Breast epithelium (tissue), 4 donors: ENCODE results near the gene FIZ1. TPM values are rescaled to one million over a fixed set of nuclear protein-coding genes. Genes with fewer than 3 reads are reported as not detected.

Experiments
- DNase-seq, 2 donors: peaks; one replicate each; pipeline ENCODE4 v3.0.0-alpha.2; 2019; ENCODE audit warnings: low spot score in 2 of 2
- H3K27ac ChIP-seq, 2 donors: fragments of 200-600 bp; sonication (generic) in 1 of 2; one replicate each; pipeline ENCODE4 v1.5.1; 2016 to 2019; ENCODE audit warnings: mild to moderate bottlenecking in 1 of 2
- H3K27me3 ChIP-seq, 2 donors: fragments of 200-600 bp; sonication (generic) in 1 of 2; one replicate each; pipeline versions ENCODE4 v1.5.1 to v1.6.0; 2017 to 2019; ENCODE audit warnings: control low read depth in 1 of 2, mild to moderate bottlenecking in 1 of 2
- H3K36me3 ChIP-seq: fragments of 200-600 bp; one replicate; pipeline ENCODE4 v1.5.1; 2019
- H3K4me1 ChIP-seq, 2 donors: fragments of 200-600 bp; sonication (generic); one replicate each; pipeline ENCODE4 v1.5.1; 2016 to 2019; ENCODE audit warnings: control low read depth in 1 of 2
- H3K4me3 ChIP-seq, 3 donors: fragments of 200-600 bp; sonication (generic); 1 replicate in 2 of 3; 2 replicates in 1 of 3; pipeline ENCODE4 v1.5.1; 2016 to 2019; ENCODE audit warnings: mild to moderate bottlenecking in 3 of 3, moderate library complexity in 2 of 3
- H3K9me3 ChIP-seq, 2 donors: fragments of 200-600 bp; sonication (generic) in 1 of 2; one replicate each; pipeline ENCODE4 v1.5.1; 2016 to 2019; ENCODE audit warnings: control low read depth in 1 of 2
- CTCF ChIP-seq, 3 donors: fragments of 450-650 bp; IDR thresholded peaks; one replicate each; pipeline ENCODE4 v1.5.1; 2016 to 2017; ENCODE audit warnings: antibody characterized with exemption in 3 of 3, mild to moderate bottlenecking in 3 of 3, moderate library complexity in 3 of 3
- POLR2A ChIP-seq: fragments of 450-650 bp; IDR thresholded peaks from one replicate; pipeline ENCODE4 v1.6.1; 2016; ENCODE audit warnings: antibody characterized with exemption, mild to moderate bottlenecking, moderate library complexity
- POLR2AphosphoS5 ChIP-seq, 3 donors: sonication (generic); formaldehyde crosslinking; IDR thresholded peaks; one replicate each; pipeline ENCODE4 v1.6.1; 2017; ENCODE audit warnings: antibody characterized with exemption in 3 of 3
- intact Hi-C: fragments of 100-400 bp; cut with DNase I; formaldehyde crosslinking; loops from one replicate; pipeline ENCODE4 v1.15.1; 2023; ENCODE audit warnings: low total_unique reads
- total RNA-seq, 3 donors: library from RNA; depleted of rRNA; stranded (reverse); fragments of >200 nt; gene quantifications; one replicate each; pipeline ENCODE4 v1.1.0, GENCODE V29; 2016

The FIZ1 gene
- total RNA-seq, 3 donors from 2014 or later, result 3.7 to 7.5 (median 6.1) TPM

GRCh38 chr19:55616395-55616875 lies 17.1 kb upstream of the FIZ1 start:
- no peaks in the 10 kb centered on the region for H3K27me3 ChIP-seq
- DNase-seq, result no peak
- TF ChIP-seq POLR2A, result no peak
- no peak for TF ChIP-seq POLR2AphosphoS5 (IDR thresholded peaks at IDR 0.05)
- TF ChIP-seq CTCF (IDR thresholded peaks at IDR 0.05), result no peak
- no peak overlapping the region for H3K27ac ChIP-seq
- peaks cover 22% of the 10 kb centered on the region for H3K36me3 ChIP-seq
- no peaks in the 10 kb centered on the region for H3K4me1 ChIP-seq
- intact Hi-C loops, result no loop called here
- no peaks in the 10 kb centered on the region for H3K9me3 ChIP-seq
- peak overlapping the region in 2 of 3 donors; percentile 1 to 5 for H3K4me3 ChIP-seq

GRCh38 chr19:55615543-55616394 lies 16.5 kb upstream of the FIZ1 start:
- intact Hi-C loops, result no loop called here
- Histone ChIP-seq H3K27ac (no peak overlapping the region), H3K4me3 (no peak overlapping the region), H3K9me3 (no peaks in the 10 kb centered on the region), H3K4me1 (no peaks in the 10 kb centered on the region), H3K27me3 (no peaks in the 10 kb centered on the region), H3K36me3 (peaks cover 22% of the 10 kb centered on the region)
- DNase-seq, result no peak
- TF ChIP-seq CTCF (IDR thresholded peaks at IDR 0.05) (no peak), POLR2AphosphoS5 (IDR thresholded peaks at IDR 0.05) (no peak), POLR2A (no peak)

- intact Hi-C loops, result no loop called here
These were observed 15.6 kb upstream of the FIZ1 start for GRCh38 chr19:55614711-55615542.

GRCh38 chr19:55613930-55614710 lies 14.8 kb upstream of the FIZ1 start:
- DNase-seq, result no peak
- H3K27me3 ChIP-seq, result no peaks in the 10 kb centered on the region
- H3K9me3 ChIP-seq, result no peaks in the 10 kb centered on the region
- H3K4me1 ChIP-seq, result no peaks in the 10 kb centered on the region
- H3K27ac ChIP-seq, result no peak overlapping the region
- no peak overlapping the region for H3K4me3 ChIP-seq
- H3K36me3 ChIP-seq, result peaks cover 22% of the 10 kb centered on the region
- TF ChIP-seq POLR2A (no peak), POLR2AphosphoS5 (IDR thresholded peaks at IDR 0.05) (no peak), CTCF (IDR thresholded peaks at IDR 0.05) (no peak)
- intact Hi-C loops, result no loop called here

More at GRCh38 chr19:55614711-55615542, 15.6 kb upstream of the FIZ1 start:
- Histone ChIP-seq H3K36me3 (peaks cover 22% of the 10 kb centered on the region), H3K27me3 (no peaks in the 10 kb centered on the region), H3K4me1 (no peaks in the 10 kb centered on the region), H3K27ac (no peak overlapping the region), H3K9me3 (no peaks in the 10 kb centered on the region), H3K4me3 (no peak overlapping the region)
- DNase-seq, result no peak
- no peak for TF ChIP-seq POLR2A
- TF ChIP-seq CTCF (IDR thresholded peaks at IDR 0.05), result no peak
- no peak for TF ChIP-seq POLR2AphosphoS5 (IDR thresholded peaks at IDR 0.05)
